NCI-H446 (cell line): ENCODE results near the gene PRR19.

ENCODE experiments used
- DNase-seq, 2 experiments: peaks; one replicate each; lab custom pipeline; 2025; lab: John Stamatoyannopoulos, UW

Gene PRR19

GRCh38 chr19:42349378-42350107 is 47.6 kb downstream of the PRR19 start:
- no peak for DNase-seq

DNA sequence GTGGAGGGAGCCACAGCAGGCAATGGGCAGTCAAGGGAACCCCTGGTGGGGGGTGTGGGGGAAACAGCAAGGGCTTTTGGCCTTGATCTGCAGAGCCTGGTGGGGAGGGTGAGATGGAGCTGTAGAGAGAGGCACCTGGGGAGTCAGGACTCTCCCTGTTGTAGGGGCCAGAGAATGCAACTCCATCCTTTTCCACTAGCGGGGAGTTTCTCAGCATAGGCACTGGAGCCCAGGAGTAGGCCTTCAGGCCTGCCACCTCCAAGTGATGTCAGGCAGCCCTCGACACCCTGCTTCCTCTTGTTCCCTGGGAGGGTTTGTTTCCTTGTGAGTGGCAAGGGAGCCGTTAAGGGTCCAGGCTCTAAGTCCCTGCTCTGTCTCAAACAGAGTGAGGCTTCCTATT is 48.5 kb downstream of the PRR19 start:
- no peak for DNase-seq

- no peak for DNase-seq
Measured at GRCh38 chr19:42351079-42351735, 49.3 kb downstream of the PRR19 start.

DNA sequence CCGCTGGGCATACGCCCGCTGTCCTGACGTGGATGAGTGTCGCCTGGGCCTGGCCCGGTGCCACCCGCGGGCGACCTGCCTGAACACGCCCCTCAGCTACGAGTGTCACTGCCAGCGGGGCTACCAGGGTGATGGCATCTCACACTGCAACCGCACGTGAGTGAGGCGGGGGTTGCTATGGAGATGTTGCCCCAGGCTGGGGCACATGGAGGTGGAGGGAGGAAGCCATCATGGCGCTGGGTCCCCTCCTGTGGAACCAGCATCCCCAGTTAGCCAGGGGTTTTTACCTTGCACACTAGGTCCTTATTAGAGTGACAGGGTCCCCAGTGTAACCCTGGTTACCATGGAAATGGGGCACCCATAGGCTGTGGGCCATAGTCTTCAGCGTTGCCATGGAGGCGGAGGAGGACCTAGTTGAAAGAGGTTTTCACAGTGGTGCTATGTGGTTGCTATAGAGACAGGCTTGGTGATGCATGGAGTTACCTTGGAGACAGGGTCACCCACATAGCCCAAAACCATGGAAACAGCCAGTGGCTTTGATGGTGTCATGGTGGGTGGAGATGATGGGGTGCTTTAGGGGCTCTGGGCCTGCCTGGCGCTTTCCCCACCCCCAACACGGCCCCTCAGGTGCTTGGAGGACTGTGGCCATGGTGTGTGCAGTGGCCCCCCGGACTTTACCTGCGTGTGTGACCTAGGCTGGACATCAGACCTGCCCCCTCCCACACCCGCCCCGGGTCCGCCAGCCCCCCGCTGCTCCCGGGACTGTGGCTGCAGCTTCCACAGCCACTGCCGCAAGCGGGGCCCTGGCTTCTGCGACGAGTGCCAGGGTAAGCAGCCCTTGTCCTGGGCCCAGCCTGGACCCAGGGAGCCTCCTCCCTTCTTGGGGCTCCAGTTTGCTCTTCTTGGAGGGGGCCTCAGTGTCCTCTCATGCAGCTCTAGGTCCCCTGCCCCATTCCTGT is 50.6 kb downstream of the PRR19 start:
- no peak for DNase-seq

DNA sequence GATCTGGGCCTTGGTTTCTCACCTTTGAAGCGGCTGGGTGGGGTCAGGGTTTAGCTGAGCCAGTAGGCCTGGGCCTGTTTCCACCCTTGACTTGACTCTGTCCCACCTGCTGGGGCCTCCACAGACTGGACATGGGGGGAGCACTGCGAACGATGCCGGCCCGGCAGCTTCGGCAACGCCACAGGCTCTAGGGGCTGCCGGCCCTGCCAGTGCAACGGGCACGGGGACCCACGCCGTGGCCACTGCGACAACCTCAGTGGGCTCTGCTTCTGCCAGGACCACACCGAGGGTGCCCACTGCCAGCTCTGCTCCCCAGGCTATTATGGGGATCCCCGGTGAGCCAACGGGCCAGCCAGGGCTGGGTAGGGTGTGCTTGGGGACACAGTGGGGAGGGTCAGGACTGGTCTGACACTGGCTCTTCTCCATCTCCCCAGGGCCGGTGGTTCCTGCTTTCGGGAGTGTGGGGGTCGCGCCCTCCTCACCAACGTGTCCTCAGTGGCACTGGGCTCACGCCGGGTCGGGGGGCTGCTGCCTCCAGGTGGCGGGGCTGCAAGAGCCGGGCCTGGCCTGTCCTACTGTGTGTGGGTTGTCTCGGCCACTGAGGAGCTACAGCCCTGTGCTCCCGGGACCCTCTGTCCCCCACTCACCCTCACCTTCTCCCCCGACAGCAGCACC is 51.5 kb downstream of the PRR19 start:
- DNase-seq = no peak

DNA sequence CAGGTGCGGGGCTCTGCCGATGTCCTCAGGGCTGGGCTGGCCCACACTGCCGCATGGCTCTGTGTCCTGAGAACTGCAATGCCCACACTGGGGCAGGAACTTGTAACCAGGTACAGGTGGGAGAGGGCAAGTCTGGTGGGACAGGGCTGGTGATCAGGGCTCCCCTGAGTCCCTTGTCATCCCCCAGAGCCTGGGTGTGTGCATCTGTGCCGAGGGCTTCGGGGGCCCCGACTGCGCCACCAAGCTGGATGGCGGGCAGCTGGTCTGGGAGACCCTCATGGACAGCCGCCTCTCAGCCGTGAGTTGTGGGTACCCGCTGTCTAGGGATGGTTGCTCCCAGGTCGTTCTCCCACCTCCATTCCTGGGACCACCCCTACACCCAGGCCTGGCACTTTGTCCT is 54.0 kb downstream of the PRR19 start:
- DNase-seq = no peak

GRCh38 chr19:42356686-42357085 is 54.8 kb downstream of the PRR19 start:
- no peak for DNase-seq

DNA sequence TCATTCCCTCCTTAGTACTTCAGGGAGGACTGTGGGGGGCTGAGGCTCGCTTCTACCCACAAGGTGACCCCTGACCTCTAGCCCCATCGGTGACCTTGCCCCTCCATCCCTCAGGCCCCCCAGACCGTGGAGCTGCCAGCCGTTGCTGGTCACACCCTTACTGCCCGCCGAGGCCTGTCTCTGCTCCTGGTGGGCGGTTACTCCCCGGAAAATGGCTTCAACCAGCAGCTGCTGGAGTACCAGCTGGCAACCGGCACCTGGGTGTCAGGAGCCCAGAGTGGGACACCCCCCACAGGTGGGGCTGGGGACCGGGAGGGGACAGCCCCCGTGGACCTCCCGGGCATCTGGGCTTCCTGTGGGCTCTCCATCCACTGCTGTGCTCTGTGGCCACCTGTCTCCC is 55.4 kb downstream of the PRR19 start:
- no peak for DNase-seq
